ENCODE data around the gene IL1RAP. TPM values are rescaled to one million over a fixed set of nuclear protein-coding genes. Genes with fewer than 3 reads are reported as not detected.

IL1RAP gene
- total RNA-seq, 2 donors from 2014 or later = 3.4 to 6.3 TPM

DNA sequence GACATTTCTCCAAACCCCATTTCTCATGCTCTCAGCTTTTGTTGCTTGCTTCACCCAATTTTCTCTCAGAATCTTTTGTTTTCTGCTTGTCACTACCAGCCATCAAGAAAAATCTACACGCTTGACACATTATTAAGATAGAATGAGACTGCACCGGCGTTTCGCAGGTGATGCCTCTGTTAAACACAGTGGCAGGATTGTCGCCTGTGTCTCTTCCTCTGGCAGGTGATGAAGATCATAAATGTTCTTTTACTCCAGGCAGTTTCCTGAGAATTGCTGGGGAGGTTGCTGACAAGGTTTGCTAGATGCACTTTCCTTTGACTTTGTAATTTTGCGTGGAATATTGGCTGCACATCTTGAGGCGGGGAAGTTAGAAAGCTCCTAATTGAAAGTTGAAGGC, 75.4 kb downstream of the IL1RAP start:
- Histone ChIP-seq H3K9me3 (no peaks in the 10 kb centered on the region), H3K27me3 (no peaks in the 10 kb centered on the region), H3K36me3 (no peaks in the 10 kb centered on the region), H3K4me1 (peaks cover 0 to 18% of the 10 kb centered on the region in 2 donors), H3K4me3 (no peak overlapping the region), H3K27ac (no peak overlapping the region)
- DNase-seq (ENCODE audit: low spot score) = no peak
- TF ChIP-seq, protein P1, sequence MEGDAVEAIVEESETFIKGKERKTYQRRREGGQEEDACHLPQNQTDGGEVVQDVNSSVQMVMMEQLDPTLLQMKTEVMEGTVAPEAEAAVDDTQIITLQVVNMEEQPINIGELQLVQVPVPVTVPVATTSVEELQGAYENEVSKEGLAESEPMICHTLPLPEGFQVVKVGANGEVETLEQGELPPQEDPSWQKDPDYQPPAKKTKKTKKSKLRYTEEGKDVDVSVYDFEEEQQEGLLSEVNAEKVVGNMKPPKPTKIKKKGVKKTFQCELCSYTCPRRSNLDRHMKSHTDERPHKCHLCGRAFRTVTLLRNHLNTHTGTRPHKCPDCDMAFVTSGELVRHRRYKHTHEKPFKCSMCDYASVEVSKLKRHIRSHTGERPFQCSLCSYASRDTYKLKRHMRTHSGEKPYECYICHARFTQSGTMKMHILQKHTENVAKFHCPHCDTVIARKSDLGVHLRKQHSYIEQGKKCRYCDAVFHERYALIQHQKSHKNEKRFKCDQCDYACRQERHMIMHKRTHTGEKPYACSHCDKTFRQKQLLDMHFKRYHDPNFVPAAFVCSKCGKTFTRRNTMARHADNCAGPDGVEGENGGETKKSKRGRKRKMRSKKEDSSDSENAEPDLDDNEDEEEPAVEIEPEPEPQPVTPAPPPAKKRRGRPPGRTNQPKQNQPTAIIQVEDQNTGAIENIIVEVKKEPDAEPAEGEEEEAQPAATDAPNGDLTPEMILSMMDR (IDR thresholded peaks at IDR 0.05) = no peak

DNA sequence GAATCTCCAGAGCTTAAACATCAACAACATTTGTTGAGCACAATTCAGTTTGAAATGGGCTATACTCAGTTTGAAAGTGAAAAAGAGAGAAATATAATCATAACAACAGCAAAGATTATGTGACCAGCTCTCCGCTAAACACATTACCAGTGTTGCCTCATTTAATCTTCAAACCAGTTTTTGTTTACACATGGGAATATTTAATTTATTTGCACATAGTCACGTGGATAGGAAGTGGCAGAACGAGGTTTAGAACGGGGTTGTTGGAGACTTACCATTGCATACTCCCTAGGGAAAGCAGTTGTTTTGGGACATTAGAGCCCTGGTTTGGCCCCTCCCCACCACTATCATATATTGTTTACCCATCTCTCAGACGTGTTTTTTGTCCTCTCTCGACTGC, 77.2 kb downstream of the IL1RAP start:
- Histone ChIP-seq H3K9me3 (no peaks in the 10 kb centered on the region), H3K27ac (no peak overlapping the region), H3K4me3 (no peak overlapping the region), H3K36me3 (no peaks in the 10 kb centered on the region), H3K4me1 (peaks cover 0 to 8% of the 10 kb centered on the region in 2 donors), H3K27me3 (no peaks in the 10 kb centered on the region)
- TF ChIP-seq, protein P1 (IDR thresholded peaks at IDR 0.05) = no peak
- DNase-seq (ENCODE audit: low spot score) = no peak

DNA sequence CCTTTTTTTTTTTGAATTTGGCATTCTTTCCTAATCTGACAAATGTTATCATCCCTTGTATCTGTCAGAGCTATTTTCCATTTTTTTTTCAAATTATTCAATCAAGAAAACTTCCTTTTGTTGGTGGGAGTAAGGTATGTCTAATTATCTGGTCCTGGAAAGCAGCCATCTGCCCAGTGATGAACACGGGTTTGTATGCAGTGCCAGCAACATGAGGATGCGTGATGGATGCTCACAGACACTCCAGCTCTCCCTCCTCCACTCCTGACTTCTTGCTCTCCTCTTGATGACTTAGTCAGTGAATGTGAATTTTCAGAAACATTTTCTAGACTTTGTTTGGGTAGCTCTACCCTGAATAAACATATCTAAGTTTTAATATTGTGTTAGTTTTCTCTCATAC, 79.2 kb downstream of the IL1RAP start:
- no peak overlapping the region for H3K4me3 ChIP-seq
- no peaks in the 10 kb centered on the region for H3K27me3 ChIP-seq
- H3K4me1 ChIP-seq = peaks cover 0 to 3% of the 10 kb centered on the region in 2 donors
- TF ChIP-seq, protein P1 (IDR thresholded peaks at IDR 0.05) = no peak
- H3K36me3 ChIP-seq = no peaks in the 10 kb centered on the region
- H3K9me3 ChIP-seq = no peaks in the 10 kb centered on the region
- no peak overlapping the region for H3K27ac ChIP-seq
- no peak for DNase-seq (ENCODE audit: low spot score)

DNA sequence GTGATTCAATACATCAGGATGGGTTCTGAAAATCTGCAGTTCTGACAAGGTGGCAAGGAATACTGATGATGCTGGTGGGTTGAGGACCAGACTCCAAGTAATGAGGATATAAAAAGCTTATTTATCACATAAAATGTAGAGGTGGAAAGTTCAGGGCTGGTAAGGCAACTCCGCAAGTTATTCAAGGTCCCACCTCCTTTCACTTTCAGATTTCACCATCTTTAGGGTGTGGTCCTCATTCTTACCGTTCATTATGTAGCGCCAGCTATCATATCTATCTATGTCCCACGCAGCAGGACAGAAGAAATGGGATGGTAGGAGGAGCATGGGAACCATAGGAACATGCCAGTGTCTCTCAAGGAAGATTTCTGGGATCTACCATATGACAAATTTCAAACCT, 80.3 kb downstream of the IL1RAP start:
- Histone ChIP-seq H3K9me3 (no peaks in the 10 kb centered on the region), H3K27ac (no peak overlapping the region), H3K36me3 (no peaks in the 10 kb centered on the region), H3K27me3 (no peaks in the 10 kb centered on the region), H3K4me1 (peaks cover 0 to 3% of the 10 kb centered on the region in 2 donors), H3K4me3 (no peak overlapping the region)
- DNase-seq (ENCODE audit: low spot score) = no peak
- TF ChIP-seq, protein P1 (IDR thresholded peaks at IDR 0.05) = no peak

- no peaks in the 10 kb centered on the region for H3K9me3 ChIP-seq
- DNase-seq (ENCODE audit: low spot score) = no peak
- no peak overlapping the region for H3K27ac ChIP-seq
- no peaks in the 10 kb centered on the region for H3K36me3 ChIP-seq
- H3K4me1 ChIP-seq = peaks cover 0 to 3% of the 10 kb centered on the region in 2 donors
- TF ChIP-seq, protein P1 (IDR thresholded peaks at IDR 0.05) = no peak
- no peak overlapping the region for H3K4me3 ChIP-seq
- no peaks in the 10 kb centered on the region for H3K27me3 ChIP-seq
Observed at GRCh38 chr3:190595179-190595795, 81.4 kb downstream of the IL1RAP start.

DNA sequence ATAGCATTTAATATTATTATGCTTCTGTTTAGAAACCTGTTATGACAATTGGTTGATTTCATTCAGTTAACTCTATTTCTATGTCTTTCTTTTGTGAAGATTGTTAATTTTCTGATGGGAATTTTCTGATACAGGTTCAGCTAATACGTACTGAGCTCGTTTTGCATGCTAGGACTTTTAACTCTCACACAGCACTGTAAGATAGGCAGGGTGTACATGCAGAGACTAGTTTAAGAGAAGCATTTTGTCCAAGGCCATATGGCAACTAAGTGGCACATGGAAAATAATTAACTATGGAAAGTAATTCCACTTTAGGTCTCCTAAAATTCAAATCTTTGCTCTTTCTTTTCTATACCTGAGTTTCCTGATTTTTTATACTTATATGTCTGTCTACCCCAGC, 81.9 kb downstream of the IL1RAP start:
- H3K27ac ChIP-seq = no peak overlapping the region
- TF ChIP-seq, protein P1 (IDR thresholded peaks at IDR 0.05) = no peak

More for the DNA sequence above, 81.9 kb downstream of the IL1RAP start:
- Histone ChIP-seq H3K9me3 (no peaks in the 10 kb centered on the region), H3K4me1 (peaks cover 0 to 3% of the 10 kb centered on the region in 2 donors), H3K36me3 (no peaks in the 10 kb centered on the region), H3K4me3 (no peak overlapping the region), H3K27me3 (no peaks in the 10 kb centered on the region)
- DNase-seq (ENCODE audit: low spot score) = no peak

Measured in right atrium auricular region (tissue), 2 donors.